ENCODE results near the gene MAN1C1. TPM values are rescaled to one million over a fixed set of nuclear protein-coding genes. Genes with fewer than 3 reads are reported as not detected.

MAN1C1 gene
- total RNA-seq, 1 donor from 2014 or later = 10.9 TPM

GRCh38 chr1:25609921-25610320 lies 6.7 kb upstream of the MAN1C1 start:
- Mint-ChIP-seq H3K27me3 (ENCODE audit: low read depth) (peaks cover 43% of the 10 kb centered on the region), H3K36me3 (ENCODE audit: low read depth) (no peaks in the 10 kb centered on the region), H3K9me3 (ENCODE audit: low read depth) (no peaks in the 10 kb centered on the region), H3K4me3 (ENCODE audit: unreplicated experiment) (no peak overlapping the region), H3K27ac (ENCODE audit: unreplicated experiment) (no peak overlapping the region), H3K4me1 (ENCODE audit: low read depth) (peaks cover 6% of the 10 kb centered on the region)
- TF ChIP-seq CTCF (IDR thresholded peaks at IDR 0.05) = no peak
- DNase-seq (ENCODE audit: low spot score) = no peak

- Mint-ChIP-seq H3K9me3 (ENCODE audit: low read depth) (no peaks in the 10 kb centered on the region), H3K4me3 (ENCODE audit: unreplicated experiment) (no peak overlapping the region), H3K27me3 (ENCODE audit: low read depth) (peaks cover 39% of the 10 kb centered on the region), H3K4me1 (ENCODE audit: low read depth) (peaks cover 10% of the 10 kb centered on the region), H3K27ac (ENCODE audit: unreplicated experiment) (no peak overlapping the region), H3K36me3 (ENCODE audit: low read depth) (no peaks in the 10 kb centered on the region)
- peak; percentile 60 for TF ChIP-seq CTCF (IDR thresholded peaks at IDR 0.05)
- DNase-seq (ENCODE audit: low spot score) = no peak
Observed at GRCh38 chr1:25610822-25611630, 5.6 kb upstream of the MAN1C1 start.

- Mint-ChIP-seq H3K4me3 (ENCODE audit: unreplicated experiment) (no peak overlapping the region), H3K9me3 (ENCODE audit: low read depth) (no peaks in the 10 kb centered on the region), H3K36me3 (ENCODE audit: low read depth) (no peaks in the 10 kb centered on the region), H3K27me3 (ENCODE audit: low read depth) (peaks cover 36% of the 10 kb centered on the region), H3K4me1 (ENCODE audit: low read depth) (peaks cover 10% of the 10 kb centered on the region), H3K27ac (ENCODE audit: unreplicated experiment) (no peak overlapping the region)
- no peak for TF ChIP-seq CTCF (IDR thresholded peaks at IDR 0.05)
- DNase-seq (ENCODE audit: low spot score) = no peak
Observed at GRCh38 chr1:25611843-25612242, 4.7 kb upstream of the MAN1C1 start.

- TF ChIP-seq CTCF (IDR thresholded peaks at IDR 0.05) = no peak
- Mint-ChIP-seq H3K36me3 (ENCODE audit: low read depth) (no peaks in the 10 kb centered on the region), H3K27me3 (ENCODE audit: low read depth) (peaks cover 33% of the 10 kb centered on the region), H3K9me3 (ENCODE audit: low read depth) (no peaks in the 10 kb centered on the region), H3K4me3 (ENCODE audit: unreplicated experiment) (no peak overlapping the region), H3K27ac (ENCODE audit: unreplicated experiment) (no peak overlapping the region), H3K4me1 (ENCODE audit: low read depth) (peaks cover 10% of the 10 kb centered on the region)
- no peak for DNase-seq (ENCODE audit: low spot score)
Observed at GRCh38 chr1:25612421-25612820, 4.2 kb upstream of the MAN1C1 start.

GRCh38 chr1:25613091-25613490 lies 3.5 kb upstream of the MAN1C1 start:
- H3K4me1 Mint-ChIP-seq (ENCODE audit: low read depth) = peaks cover 11% of the 10 kb centered on the region

More at GRCh38 chr1:25613091-25613490, 3.5 kb upstream of the MAN1C1 start:
- Mint-ChIP-seq H3K9me3 (ENCODE audit: low read depth) (no peaks in the 10 kb centered on the region), H3K36me3 (ENCODE audit: low read depth) (no peaks in the 10 kb centered on the region), H3K27me3 (ENCODE audit: low read depth) (peaks cover 33% of the 10 kb centered on the region), H3K27ac (ENCODE audit: unreplicated experiment) (no peak overlapping the region), H3K4me3 (ENCODE audit: unreplicated experiment) (no peak overlapping the region)
- TF ChIP-seq CTCF (IDR thresholded peaks at IDR 0.05) = no peak
- no peak for DNase-seq (ENCODE audit: low spot score)
